ENCODE data around the gene BUD23.

BUD23 gene

DNA sequence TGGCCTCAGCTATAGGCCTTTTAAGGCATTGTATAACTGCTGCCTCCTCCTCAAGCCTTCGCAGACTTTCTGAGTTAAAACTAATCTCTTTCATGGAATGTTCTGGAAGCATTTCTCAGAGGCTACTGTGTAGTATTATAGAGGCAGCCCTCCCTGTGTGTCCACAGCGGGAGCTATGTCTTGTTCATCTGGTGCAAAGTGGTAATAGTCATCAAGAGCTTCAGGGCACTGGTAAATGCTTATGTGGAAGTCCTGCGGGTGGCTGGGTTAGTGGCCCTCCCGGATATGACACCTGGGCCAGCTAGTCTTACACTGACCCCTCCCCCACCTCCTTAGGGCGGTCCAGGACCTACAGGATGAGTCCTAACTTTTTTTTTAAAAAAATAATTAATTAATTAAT is 57.4 kb downstream of the BUD23 start:
- Mint-ChIP-seq H3K27ac (no peak overlapping the region), H3K27me3 (peaks cover 0 to 27% of the 10 kb centered on the region in 2 donors), H3K9me3 (no peaks in the 10 kb centered on the region), H3K4me3 (peak overlapping the region in 1 of 2 donors; percentile 25), H3K36me3 (peaks cover 5 to 10% of the 10 kb centered on the region in 2 donors), H3K4me1 (peaks cover 14 to 44% of the 10 kb centered on the region in 2 donors)
- DNase-seq (no peak), ATAC-seq (replicated peaks) (no peak)

DNA sequence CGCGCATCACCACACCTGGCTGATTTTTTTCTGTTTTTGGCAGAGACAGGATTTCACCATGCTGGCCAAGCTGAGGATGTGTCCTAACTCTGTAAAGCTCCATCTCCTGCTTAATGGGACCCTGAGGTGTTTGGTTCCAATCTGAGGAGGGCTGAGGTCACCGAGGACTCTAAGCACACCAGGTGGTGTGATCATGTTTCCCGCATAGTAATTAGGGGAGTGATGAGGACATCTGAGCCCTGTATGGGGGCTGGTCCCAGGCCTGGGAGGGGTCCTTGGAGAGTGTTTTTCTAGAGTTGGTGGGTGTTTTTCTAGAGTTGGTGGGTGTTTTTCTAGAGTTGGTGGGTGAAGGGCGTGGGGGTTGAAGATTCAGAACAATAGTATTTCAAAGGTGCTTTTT is 58.2 kb downstream of the BUD23 start:
- Mint-ChIP-seq H3K27ac (no peak overlapping the region), H3K4me3 (no peak overlapping the region), H3K27me3 (peaks cover 0 to 27% of the 10 kb centered on the region in 2 donors), H3K36me3 (peaks cover 2 to 5% of the 10 kb centered on the region in 2 donors), H3K9me3 (no peaks in the 10 kb centered on the region), H3K4me1 (peaks cover 14 to 40% of the 10 kb centered on the region in 2 donors)
- DNase-seq (no peak), ATAC-seq (replicated peaks) (no peak)

DNA sequence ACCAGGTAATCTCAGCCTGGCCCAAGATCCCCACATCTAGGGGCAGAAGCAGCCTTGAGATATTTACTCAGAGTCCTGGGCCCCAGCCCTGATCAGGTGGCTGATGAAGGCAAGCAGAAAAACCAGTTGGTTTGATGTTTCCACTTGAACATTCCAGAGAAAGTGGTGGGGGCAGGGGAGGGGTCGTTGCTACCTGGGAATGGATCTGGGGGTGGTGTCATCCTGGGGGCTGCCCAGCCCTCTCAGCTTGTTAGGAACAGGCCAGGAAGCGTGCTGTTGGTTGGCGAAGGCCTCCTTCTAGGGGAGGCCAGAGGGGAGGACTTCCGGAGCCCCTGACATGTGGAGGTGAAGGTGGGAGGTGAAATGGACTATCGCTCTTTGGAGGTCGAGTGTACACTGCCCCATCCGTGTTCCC is 58.9 kb downstream of the BUD23 start:
- Mint-ChIP-seq H3K27ac (no peak overlapping the region), H3K36me3 (no peaks in the 10 kb centered on the region), H3K9me3 (no peaks in the 10 kb centered on the region), H3K27me3 (peaks cover 0 to 27% of the 10 kb centered on the region in 2 donors), H3K4me3 (no peak overlapping the region), H3K4me1 (peaks cover 14 to 34% of the 10 kb centered on the region in 2 donors)
- ATAC-seq (replicated peaks) (no peak), DNase-seq (no peak)

DNA sequence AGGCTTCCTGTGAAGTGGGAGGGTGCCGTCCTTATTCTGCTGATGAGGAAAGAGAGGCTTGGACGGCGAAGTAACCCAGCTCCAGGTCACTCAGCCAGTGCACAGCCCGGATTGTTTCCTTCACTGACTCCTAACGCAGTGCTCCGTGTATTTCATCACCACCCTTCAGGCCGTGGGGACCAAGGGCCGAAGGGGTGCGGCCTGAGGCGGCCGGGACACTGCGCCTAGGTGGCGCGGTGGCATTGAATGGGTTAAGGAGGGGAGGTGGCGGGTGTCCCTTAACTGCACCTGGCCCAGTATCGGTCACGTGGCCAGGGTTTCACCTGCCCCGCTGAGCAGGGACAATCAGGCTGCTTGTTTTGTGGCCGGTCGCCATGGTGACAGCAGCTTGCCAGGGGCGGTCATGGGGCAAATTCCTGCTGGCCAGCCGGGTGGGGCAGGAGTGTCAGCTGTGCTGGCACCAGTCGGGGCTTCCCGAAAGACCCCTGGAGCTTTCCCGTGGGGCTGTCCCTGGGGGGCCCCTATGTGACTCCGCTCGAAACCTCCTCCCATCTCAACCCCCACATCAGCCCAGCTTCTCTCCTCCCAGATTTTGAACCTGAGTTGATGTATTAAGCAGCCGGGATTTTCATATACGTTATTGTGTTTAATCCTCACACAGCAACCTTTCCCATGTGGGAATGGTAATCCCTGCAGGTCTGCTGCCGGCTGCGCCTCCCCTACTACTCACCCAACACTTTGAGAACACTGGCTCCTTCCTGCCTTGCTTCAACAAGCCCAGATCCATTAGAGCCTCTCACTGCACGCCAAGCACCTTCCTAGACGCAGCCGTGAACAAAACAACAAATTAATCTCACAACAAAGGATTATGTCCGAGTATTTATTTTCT is 59.6 kb downstream of the BUD23 start:
- Mint-ChIP-seq H3K27ac (no peak overlapping the region), H3K36me3 (no peaks in the 10 kb centered on the region), H3K27me3 (peaks cover 0 to 27% of the 10 kb centered on the region in 2 donors), H3K4me3 (no peak overlapping the region), H3K4me1 (peaks cover 7 to 27% of the 10 kb centered on the region in 2 donors), H3K9me3 (no peaks in the 10 kb centered on the region)
- DNase-seq = no peak
- no peak for ATAC-seq (replicated peaks)

DNA sequence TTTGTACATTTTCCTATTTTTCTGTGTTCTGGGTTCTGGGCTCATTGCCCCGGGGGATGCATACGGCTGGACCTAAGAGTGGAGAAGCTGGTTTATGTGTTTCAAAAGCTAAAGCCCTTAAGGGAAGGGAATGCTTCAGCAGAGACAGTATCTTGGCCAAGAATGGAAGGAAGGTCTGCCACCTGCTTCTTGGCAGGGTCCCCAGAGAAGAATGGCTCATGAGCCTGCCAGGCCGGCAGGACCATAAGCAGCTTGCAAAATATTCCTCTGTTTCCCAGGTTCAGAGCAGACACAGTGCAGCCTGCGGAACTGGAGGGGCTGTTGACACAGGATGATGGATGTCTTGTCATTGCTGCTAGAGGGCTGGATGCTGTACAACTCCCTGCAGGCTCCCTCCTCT is 63.0 kb downstream of the BUD23 start:
- no peak overlapping the region for H3K27ac Mint-ChIP-seq
- peaks cover 5 to 18% of the 10 kb centered on the region in 2 donors for H3K4me1 Mint-ChIP-seq
- no peaks in the 10 kb centered on the region for H3K9me3 Mint-ChIP-seq
- no peak overlapping the region for H3K4me3 Mint-ChIP-seq
- ATAC-seq (replicated peaks) (no peak), DNase-seq (no peak)
- peaks cover 8 to 33% of the 10 kb centered on the region in 2 donors for H3K27me3 Mint-ChIP-seq
- no peaks in the 10 kb centered on the region for H3K36me3 Mint-ChIP-seq
